ENCODE data around the gene KLHL24.

- TF ChIP-seq EZH2 (IDR thresholded peaks at IDR 0.05) (no peak), CTCF (IDR thresholded peaks at IDR 0.05) (no peak), EZH2phosphoT487 (IDR thresholded peaks at IDR 0.05) (no peak)
These were observed 716 bp upstream of the KLHL24 start for GRCh38 chr3:183634707-183635106.
